Measurements from ENCODE around the gene ASPDH. TPM values are rescaled to one million over a fixed set of nuclear protein-coding genes. Genes with fewer than 3 reads are reported as not detected.
A peak's percentile ranks its signal among the peaks of the same experiment; 100 is the strongest.

ASPDH gene
- total and polyA plus RNA-seq, 2 donors from 2014 or later = 115 TPM; not detected in 1

DNA sequence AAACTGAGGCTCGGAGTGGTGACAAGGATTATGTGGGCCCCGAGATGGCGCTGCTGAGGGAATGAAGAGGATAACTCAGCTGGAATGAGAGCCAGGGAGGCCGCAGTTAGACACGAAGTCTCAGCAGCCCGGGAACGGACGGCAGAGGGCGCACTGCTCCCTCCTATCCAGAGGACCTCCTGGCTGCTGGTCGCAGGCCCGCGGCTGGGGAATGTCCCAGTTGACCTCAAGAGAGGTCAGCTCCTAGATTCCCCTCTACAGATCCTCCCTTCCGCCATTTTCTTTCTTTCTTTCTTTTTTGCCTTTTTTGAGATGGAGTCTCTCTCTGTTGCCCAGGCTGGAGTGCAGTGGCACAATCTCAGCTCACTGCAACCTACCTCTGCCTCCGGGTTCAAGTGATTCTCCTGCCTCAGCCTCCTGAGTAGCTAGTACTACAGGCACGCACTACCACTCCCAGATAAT is 24.1 kb upstream of the ASPDH start:
- Histone ChIP-seq H3K27me3 (ENCODE audit: control insufficient read depth, insufficient read depth, low read length) (no peaks in the 10 kb centered on the region), H3K4me1 (ENCODE audit: control insufficient read depth in 2 of 3, insufficient read depth in 2 of 3, low read depth in 1 of 3, low read length in 3 of 3) (no peaks in the 10 kb centered on the region), H3K9me3 (ENCODE audit: control insufficient read depth in 2 of 3, insufficient read depth in 1 of 3, low read length in 3 of 3) (peaks cover 0 to 10% (median under 1%) of the 10 kb centered on the region in 3 donors), H3K9ac (ENCODE audit: low read length in 3 of 3) (no peak overlapping the region), H3K4me3 (ENCODE audit: low read length in 3 of 3) (no peak overlapping the region), H3K27ac (ENCODE audit: low read depth in 2 of 2, low read length in 2 of 2) (no peak overlapping the region), H3K36me3 (ENCODE audit: control insufficient read depth in 2 of 3, insufficient read depth in 3 of 3, low read length in 3 of 3) (no peaks in the 10 kb centered on the region)
- TF ChIP-seq, protein P1, sequence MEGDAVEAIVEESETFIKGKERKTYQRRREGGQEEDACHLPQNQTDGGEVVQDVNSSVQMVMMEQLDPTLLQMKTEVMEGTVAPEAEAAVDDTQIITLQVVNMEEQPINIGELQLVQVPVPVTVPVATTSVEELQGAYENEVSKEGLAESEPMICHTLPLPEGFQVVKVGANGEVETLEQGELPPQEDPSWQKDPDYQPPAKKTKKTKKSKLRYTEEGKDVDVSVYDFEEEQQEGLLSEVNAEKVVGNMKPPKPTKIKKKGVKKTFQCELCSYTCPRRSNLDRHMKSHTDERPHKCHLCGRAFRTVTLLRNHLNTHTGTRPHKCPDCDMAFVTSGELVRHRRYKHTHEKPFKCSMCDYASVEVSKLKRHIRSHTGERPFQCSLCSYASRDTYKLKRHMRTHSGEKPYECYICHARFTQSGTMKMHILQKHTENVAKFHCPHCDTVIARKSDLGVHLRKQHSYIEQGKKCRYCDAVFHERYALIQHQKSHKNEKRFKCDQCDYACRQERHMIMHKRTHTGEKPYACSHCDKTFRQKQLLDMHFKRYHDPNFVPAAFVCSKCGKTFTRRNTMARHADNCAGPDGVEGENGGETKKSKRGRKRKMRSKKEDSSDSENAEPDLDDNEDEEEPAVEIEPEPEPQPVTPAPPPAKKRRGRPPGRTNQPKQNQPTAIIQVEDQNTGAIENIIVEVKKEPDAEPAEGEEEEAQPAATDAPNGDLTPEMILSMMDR (IDR thresholded peaks at IDR 0.05; ENCODE audit: borderline replicate concordance, extremely low read depth, insufficient read depth) = peak; percentile 55
- intact Hi-C loops (cut with DNase I) = no loop called here
- FAIRE-seq (no peak), DNase-seq (peak in 4 of 5 donors; percentile 82 to 87 (median 86))

DNA sequence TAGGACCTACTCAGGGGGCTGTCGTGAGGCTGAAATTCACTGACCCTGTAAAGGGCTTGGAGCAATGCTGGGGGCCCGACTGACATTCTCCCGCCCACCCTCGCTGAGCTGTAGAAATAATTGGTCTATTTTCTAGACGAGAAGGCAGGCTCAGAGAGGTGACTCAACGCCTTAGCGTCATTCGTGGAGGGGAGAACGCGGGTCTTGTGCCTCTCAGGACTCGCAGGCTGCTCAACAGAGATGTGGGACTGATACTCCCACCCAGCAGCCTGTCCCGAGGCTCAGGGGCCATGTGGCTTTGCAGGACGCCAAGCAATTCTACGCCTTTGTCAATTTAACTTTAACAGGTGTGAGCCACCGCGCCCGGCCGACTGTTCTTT is 23.6 kb upstream of the ASPDH start:
- Histone ChIP-seq H3K4me1 (ENCODE audit: control insufficient read depth in 2 of 3, insufficient read depth in 2 of 3, low read depth in 1 of 3, low read length in 3 of 3) (no peaks in the 10 kb centered on the region), H3K9me3 (ENCODE audit: control insufficient read depth in 2 of 3, insufficient read depth in 1 of 3, low read length in 3 of 3) (peaks cover 0 to 14% (median 3%) of the 10 kb centered on the region in 3 donors), H3K27me3 (ENCODE audit: control insufficient read depth, insufficient read depth, low read length) (no peaks in the 10 kb centered on the region), H3K9ac (ENCODE audit: low read length in 3 of 3) (no peak overlapping the region), H3K27ac (ENCODE audit: low read depth in 2 of 2, low read length in 2 of 2) (no peak overlapping the region), H3K4me3 (ENCODE audit: low read length in 3 of 3) (no peak overlapping the region), H3K36me3 (ENCODE audit: control insufficient read depth in 2 of 3, insufficient read depth in 3 of 3, low read length in 3 of 3) (no peaks in the 10 kb centered on the region)
- FAIRE-seq = no peak
- TF ChIP-seq, protein P1 (IDR thresholded peaks at IDR 0.05; ENCODE audit: borderline replicate concordance, extremely low read depth, insufficient read depth) = no peak
- intact Hi-C loops (cut with DNase I) = no loop called here
- no peak for DNase-seq

GRCh38 chr19:50536662-50537305 is 23.1 kb upstream of the ASPDH start:
- DNase-seq (peak in 1 of 5 donors; percentile 47), FAIRE-seq (no peak)
- intact Hi-C loops (cut with DNase I) = no loop called here
- no peaks in the 10 kb centered on the region for H3K4me1 ChIP-seq (ENCODE audit: control insufficient read depth in 2 of 3, insufficient read depth in 2 of 3, low read depth in 1 of 3, low read length in 3 of 3)
- no peak overlapping the region for H3K4me3 ChIP-seq (ENCODE audit: low read length in 3 of 3)
- H3K27ac ChIP-seq (ENCODE audit: low read depth in 2 of 2, low read length in 2 of 2) = no peak overlapping the region
- no peaks in the 10 kb centered on the region for H3K27me3 ChIP-seq (ENCODE audit: control insufficient read depth, insufficient read depth, low read length)
- H3K9me3 ChIP-seq (ENCODE audit: control insufficient read depth in 2 of 3, insufficient read depth in 1 of 3, low read length in 3 of 3) = peaks cover 0 to 14% (median 3%) of the 10 kb centered on the region in 3 donors
- no peaks in the 10 kb centered on the region for H3K36me3 ChIP-seq (ENCODE audit: control insufficient read depth in 2 of 3, insufficient read depth in 3 of 3, low read length in 3 of 3)
- no peak overlapping the region for H3K9ac ChIP-seq (ENCODE audit: low read length in 3 of 3)
- TF ChIP-seq, protein P1 (IDR thresholded peaks at IDR 0.05; ENCODE audit: borderline replicate concordance, extremely low read depth, insufficient read depth) = no peak

Measured in kidney (tissue), 14 donors.